HG02973 (cell line): Measurements from ENCODE around the gene ZNF575.

ENCODE experiments used
- ATAC-seq: cut with Tn5 transposase; IDR thresholded peaks from one replicate; pipeline ENCODE4 v1.9.1; 2021; ENCODE audit warnings: moderate library complexity; ENCODE audit not compliant: unreplicated experiment

Gene ZNF575

DNA sequence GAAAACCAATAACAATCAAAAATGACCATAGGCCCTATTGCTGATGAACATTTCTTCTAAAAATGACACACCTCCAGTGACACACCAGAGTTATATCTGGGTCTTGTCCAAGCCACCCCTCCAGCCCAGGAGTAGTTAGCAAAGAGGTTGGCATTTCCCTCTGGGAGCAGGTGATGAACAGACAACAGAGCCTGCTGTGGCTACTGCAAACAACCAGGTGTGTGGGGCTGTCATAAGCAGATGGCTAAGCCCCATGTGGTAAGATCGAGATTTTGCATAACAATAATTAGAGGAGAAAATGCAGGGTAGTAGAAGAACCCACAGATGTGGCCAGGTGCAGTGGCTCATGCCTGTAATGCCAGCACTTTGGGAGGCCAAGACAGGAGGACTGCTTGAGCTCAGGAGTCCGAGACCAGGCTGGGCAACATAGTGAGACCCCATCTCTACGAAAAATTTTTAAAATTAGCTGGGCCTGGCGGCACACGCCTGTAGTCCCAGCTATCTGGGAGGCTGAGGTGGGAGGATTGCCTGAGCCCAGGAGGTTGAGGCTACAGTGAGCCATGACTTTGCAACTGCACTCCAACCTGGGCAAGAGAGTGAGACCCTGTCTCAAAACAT lies 37.3 kb downstream of the ZNF575 start:
- no peak for ATAC-seq

- ATAC-seq, result no peak
Measured at GRCh38 chr19:43572171-43572588, 39.2 kb downstream of the ZNF575 start.

GRCh38 chr19:43574424-43575155 lies 41.6 kb downstream of the ZNF575 start:
- no peak for ATAC-seq

DNA sequence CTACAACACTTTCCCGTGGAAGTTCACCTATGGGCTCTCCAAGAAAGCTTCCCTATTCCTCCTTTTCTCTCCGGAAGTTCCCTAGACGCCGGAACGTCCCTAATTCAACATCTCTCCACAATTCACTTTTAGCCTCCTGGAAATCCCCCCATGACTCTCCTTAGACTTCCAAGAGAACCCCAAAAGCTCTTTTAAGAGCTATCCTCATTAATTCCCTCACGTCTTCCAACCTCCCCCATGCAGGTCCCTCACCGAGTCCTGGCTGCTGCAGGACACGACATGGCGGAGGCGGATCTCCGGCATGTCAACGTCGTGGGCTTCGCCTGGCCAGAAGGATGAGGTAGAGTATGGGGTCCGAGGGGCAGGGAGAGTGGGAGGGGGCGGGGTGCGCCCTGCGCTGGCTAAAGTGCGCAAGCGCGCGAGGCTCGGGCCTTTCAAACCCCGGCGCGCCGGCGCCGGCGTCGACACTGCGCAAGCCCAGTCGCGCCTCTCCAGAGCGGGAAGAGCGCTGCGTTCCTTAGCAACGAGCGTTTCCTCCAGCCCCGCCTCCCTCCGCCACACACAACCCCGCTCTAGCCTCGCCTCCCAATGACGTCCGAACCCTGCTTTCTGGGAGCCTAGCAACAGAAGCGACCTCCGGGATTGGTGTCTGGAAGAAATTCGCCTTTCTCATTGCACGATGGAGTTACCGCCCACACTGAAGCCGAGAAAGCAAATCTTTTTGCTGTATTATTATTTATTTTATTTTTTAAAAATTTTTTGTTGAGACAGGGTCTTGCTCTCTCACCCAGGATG lies 42.4 kb downstream of the ZNF575 start, which contains the start of the genes PINLYP and XRCC1:
Gene PINLYP, plus strand, starts transcription at position 646 of the 795 bp plus-strand sequence. CDS start 1,391 bp downstream, outside the sequence.
Gene XRCC1, minus strand, starts transcription at position 372 of the 795 bp plus-strand sequence. Its CDS starts 69 bp downstream, at position 303.
- ATAC-seq, result peak; percentile 94

GRCh38 chr19:43575955-43576878 lies 43.2 kb downstream of the ZNF575 start:
- ATAC-seq, result no peak

DNA sequence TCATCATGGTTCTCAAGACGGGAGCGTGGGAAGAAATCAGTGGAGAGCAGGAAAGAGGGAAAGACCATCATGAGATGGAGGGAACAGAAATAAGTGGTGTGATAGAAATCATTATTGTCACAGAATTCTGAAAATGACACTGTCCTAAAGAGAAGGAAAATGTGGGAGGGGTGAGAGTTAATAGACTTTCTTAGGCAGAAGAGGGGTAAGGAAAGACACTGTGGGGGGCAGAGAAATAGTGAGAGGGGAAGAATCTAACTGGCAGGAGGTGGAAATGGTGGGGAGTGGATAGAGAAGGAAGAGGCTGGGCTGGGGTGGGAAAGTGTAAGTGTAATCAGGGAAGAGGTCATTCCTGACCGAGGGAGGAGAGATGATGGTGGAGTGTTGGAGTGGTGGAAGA lies 45.8 kb downstream of the ZNF575 start:
- no peak for ATAC-seq

- no peak for ATAC-seq
Measured at GRCh38 chr19:43581467-43581866, 48.5 kb downstream of the ZNF575 start.

DNA sequence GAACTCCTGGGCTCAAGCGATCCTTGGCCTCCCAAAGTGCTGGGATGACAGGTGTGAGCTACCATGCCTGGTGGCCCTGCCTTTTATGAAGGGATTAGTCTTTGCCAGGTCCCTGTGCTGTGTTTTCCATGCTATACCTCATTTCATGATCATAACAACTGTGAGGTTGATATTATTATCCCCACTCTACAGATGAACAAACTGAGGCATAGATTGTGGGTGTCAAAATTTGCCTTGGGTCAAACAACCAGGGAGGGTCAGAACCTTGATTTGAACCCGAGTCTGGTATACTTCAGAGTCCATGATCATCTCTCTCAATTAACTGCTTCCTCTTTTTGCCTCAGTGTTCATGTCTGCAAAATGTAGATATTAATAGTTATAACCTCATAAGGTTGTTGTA lies 49.5 kb downstream of the ZNF575 start:
- no peak for ATAC-seq

DNA sequence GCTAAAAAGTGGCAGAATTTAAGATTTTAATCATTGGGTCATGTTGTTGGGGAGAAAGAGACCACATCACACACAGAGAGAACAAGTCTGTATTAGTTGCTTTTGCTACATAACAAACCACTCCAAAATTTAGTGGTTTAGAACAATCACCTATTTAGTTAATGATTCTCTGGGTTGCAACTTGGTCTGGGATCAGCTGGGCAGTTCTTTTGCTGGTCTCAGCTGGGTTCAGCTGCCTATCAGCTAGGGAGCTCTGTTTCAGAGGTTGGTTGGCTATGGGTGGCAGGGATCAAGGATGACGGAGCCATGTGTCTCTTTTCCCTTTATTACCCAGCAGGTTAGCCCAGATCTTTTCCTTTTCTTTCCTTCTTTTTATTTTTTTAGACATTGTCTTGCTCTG lies 51.5 kb downstream of the ZNF575 start:
- no peak for ATAC-seq
